Measurements from ENCODE around the gene BRIP1. TPM values are rescaled to one million over a fixed set of nuclear protein-coding genes. Genes with fewer than 3 reads are reported as not detected.

The BRIP1 gene
- total RNA-seq, 1 experiment from 2014 or later, result 20.2 TPM

GRCh38 chr17:61714300-61714699 lies 149.0 kb downstream of the BRIP1 start:
- H3K79me1 ChIP-seq (ENCODE audit: insufficient read depth, low read depth, low read length, poor library complexity, severe bottlenecking), result no peaks in the 10 kb centered on the region
- H3K23me2 ChIP-seq (ENCODE audit: insufficient read length, low read depth, low read length, poor library complexity, severe bottlenecking), result no peaks in the 10 kb centered on the region
- no peak overlapping the region for H4K5ac ChIP-seq (ENCODE audit: insufficient read length, low read depth, low read length)
- no peaks in the 10 kb centered on the region for H3K9me3 ChIP-seq (ENCODE audit: control insufficient read depth, low read depth, low read length)
- no peak overlapping the region for H3T11ph ChIP-seq (ENCODE audit: low read length)
- no peaks in the 10 kb centered on the region for H3K79me2 ChIP-seq (ENCODE audit: insufficient read depth, low read length)
- no peaks in the 10 kb centered on the region for H3K4me1 ChIP-seq (ENCODE audit: insufficient read depth, low read length)
- H2AK5ac ChIP-seq (ENCODE audit: insufficient read length, low read length), result no peak overlapping the region
- no peak overlapping the region for H4K91ac ChIP-seq (ENCODE audit: insufficient read length, low read depth, low read length)
- no peak overlapping the region for H2BK12ac ChIP-seq (ENCODE audit: insufficient read length, low read depth, low read length)
- no peak overlapping the region for H2BK20ac ChIP-seq (ENCODE audit: low read depth, low read length, poor library complexity, severe bottlenecking)
- no peak overlapping the region for H2BK120ac ChIP-seq (ENCODE audit: low read depth, low read length, poor library complexity, severe bottlenecking)
- no peak overlapping the region for H3K9ac ChIP-seq (ENCODE audit: extremely low read depth, insufficient read length, low read length)
- H3K56ac ChIP-seq (ENCODE audit: insufficient read length, low read depth, low read length), result no peak overlapping the region
- H4K20me1 ChIP-seq (ENCODE audit: control insufficient read depth, insufficient read depth, insufficient read length), result no peaks in the 10 kb centered on the region
- peaks cover 18 to 19% of the 10 kb centered on the region in 2 experiments for H3K9me3 Mint-ChIP-seq
- no peak overlapping the region for H3K4me2 ChIP-seq (ENCODE audit: insufficient read depth, insufficient read length, low read length)
- no peak overlapping the region for H3K4me3 Mint-ChIP-seq
- H2BK5ac ChIP-seq (ENCODE audit: insufficient read length, low read length), result no peak overlapping the region
- H3K36me3 Mint-ChIP-seq (ENCODE audit: insufficient read depth in 1 of 3, low read depth in 3 of 3), result peaks cover 28 to 50% (median 29%) of the 10 kb centered on the region in 3 experiments
- no peak for TF ChIP-seq CTCF (conservative IDR thresholded peaks at IDR 0.05)
- H3K14ac ChIP-seq (ENCODE audit: insufficient read depth, low read length), result no peak overlapping the region
- H4K8ac ChIP-seq (replicated peaks; ENCODE audit: insufficient read length, low read depth, low read length), result no peak overlapping the region
- no peak overlapping the region for H3K23ac ChIP-seq (ENCODE audit: insufficient read length, low read depth, low read length)
- H2AFZ ChIP-seq (ENCODE audit: low read length), result no peak overlapping the region
- H3K4ac ChIP-seq (ENCODE audit: low read depth, low read length), result no peak overlapping the region
- H3K27me3 Mint-ChIP-seq (ENCODE audit: low read depth), result no peaks in the 10 kb centered on the region
- no peaks in the 10 kb centered on the region for H3K4me1 Mint-ChIP-seq
- no peak overlapping the region for H3K27ac ChIP-seq (ENCODE audit: insufficient read length, low read depth, low read length)
- H3K18ac ChIP-seq (ENCODE audit: insufficient read length, low read depth, low read length), result no peak overlapping the region
- WGBS (ENCODE audit: extremely low coverage, insufficient read length, low lambda C conversion rate), result no CpG with 5 or more reads among the region's 2 CpGs
- H3K27me3 ChIP-seq (ENCODE audit: insufficient read depth, low read length), result no peaks in the 10 kb centered on the region
- no peak for DNase-seq
- H3K27ac Mint-ChIP-seq, result no peak overlapping the region
- H2BK15ac ChIP-seq (ENCODE audit: low read depth, low read length), result no peak overlapping the region
